22Rv1 (cell line): ENCODE measurements around the gene GATA5.

Experiments
- CTCF ChIP-seq: fragments of 450-650 bp; IDR thresholded peaks from 2 replicates; pipeline ENCODE4 v1.5.1; 2017; ENCODE audit warnings: mild to moderate bottlenecking
- ZFX ChIP-seq: fragments of 450-650 bp; IDR thresholded peaks from 2 replicates; pipeline ENCODE4 v1.6.1; 2017; ENCODE audit warnings: antibody characterized with exemption, borderline replicate concordance

GRCh38 chr20:62476056-62476838 is 452 bp upstream of the GATA5 start:
- TF ChIP-seq CTCF (no peak), ZFX (no peak)
